GM21737 (cell line): ENCODE results near the gene CAMK1D.

Source experiments
- ATAC-seq: cut with Tn5 transposase; IDR thresholded peaks from one replicate; pipeline ENCODE4 v1.9.1; 2021; ENCODE audit warnings: mild to moderate bottlenecking, moderate library complexity; ENCODE audit not compliant: unreplicated experiment

The CAMK1D gene

GRCh38 chr10:12369982-12370381 is 20.6 kb downstream of the CAMK1D start:
- ATAC-seq, result no peak

- no peak for ATAC-seq
These were observed 23.5 kb downstream of the CAMK1D start for GRCh38 chr10:12372846-12373245.

GRCh38 chr10:12375076-12375504 is 25.7 kb downstream of the CAMK1D start:
- ATAC-seq, result no peak

GRCh38 chr10:12376211-12376610 is 26.9 kb downstream of the CAMK1D start:
- no peak for ATAC-seq

- ATAC-seq, result no peak
These were observed 28.4 kb downstream of the CAMK1D start for GRCh38 chr10:12377658-12378290.

GRCh38 chr10:12380999-12381398 is 31.7 kb downstream of the CAMK1D start:
- no peak for ATAC-seq

GRCh38 chr10:12381536-12382156 is 32.3 kb downstream of the CAMK1D start:
- ATAC-seq, result no peak

GRCh38 chr10:12382157-12382548 is 32.8 kb downstream of the CAMK1D start:
- ATAC-seq, result no peak

GRCh38 chr10:12382956-12383531 is 33.7 kb downstream of the CAMK1D start:
- ATAC-seq, result no peak

- ATAC-seq, result no peak
These were observed 35.6 kb downstream of the CAMK1D start for GRCh38 chr10:12384906-12385305.

GRCh38 chr10:12387561-12388210 is 38.3 kb downstream of the CAMK1D start:
- ATAC-seq, result no peak

GRCh38 chr10:12388671-12389070 is 39.3 kb downstream of the CAMK1D start:
- ATAC-seq, result no peak

GRCh38 chr10:12389154-12389734 is 39.9 kb downstream of the CAMK1D start:
- no peak for ATAC-seq

GRCh38 chr10:12390733-12391132 is 41.4 kb downstream of the CAMK1D start:
- no peak for ATAC-seq

- ATAC-seq, result no peak
These were observed 41.9 kb downstream of the CAMK1D start for GRCh38 chr10:12391206-12391605.

- ATAC-seq, result no peak
These were observed 44.5 kb downstream of the CAMK1D start for GRCh38 chr10:12393831-12394230.

- ATAC-seq, result no peak
These were observed 45.1 kb downstream of the CAMK1D start for GRCh38 chr10:12394241-12395033.

GRCh38 chr10:12396093-12396492 is 46.7 kb downstream of the CAMK1D start:
- no peak for ATAC-seq

GRCh38 chr10:12396567-12396966 is 47.2 kb downstream of the CAMK1D start:
- no peak for ATAC-seq

- ATAC-seq, result no peak
These were observed 48.0 kb downstream of the CAMK1D start for GRCh38 chr10:12397147-12397896.
